HG02973 (cell line): ENCODE measurements around the gene COX7B2.

Experiments
- ATAC-seq: cut with Tn5 transposase; IDR thresholded peaks from one replicate; pipeline ENCODE4 v1.9.1; 2021; ENCODE audit warnings: moderate library complexity; ENCODE audit not compliant: unreplicated experiment

The COX7B2 gene

GRCh38 chr4:46909078-46909477 is at the start of gene COX7B2:
COX7B2 (minus strand) TSS chr4:46909245; CDS start chr4:46735192, 174,053 bp downstream.
- ATAC-seq: no peak

GRCh38 chr4:46956451-46956850 is 47.4 kb upstream of the COX7B2 start:
- no peak for ATAC-seq

- no peak for ATAC-seq
These were observed 46.6 kb upstream of the COX7B2 start for GRCh38 chr4:46955601-46956000.

GRCh38 chr4:46954643-46955042 is 45.6 kb upstream of the COX7B2 start:
- ATAC-seq: no peak

- ATAC-seq: no peak
These were observed 44.5 kb upstream of the COX7B2 start for GRCh38 chr4:46953564-46953963.

- ATAC-seq: no peak
These were observed 43.4 kb upstream of the COX7B2 start for GRCh38 chr4:46952451-46952850.

- ATAC-seq: no peak
These were observed 41.8 kb upstream of the COX7B2 start for GRCh38 chr4:46950826-46951225.

GRCh38 chr4:46949822-46950221 is 40.8 kb upstream of the COX7B2 start:
- no peak for ATAC-seq

- ATAC-seq: no peak
These were observed 38.5 kb upstream of the COX7B2 start for GRCh38 chr4:46947541-46947940.

GRCh38 chr4:46946919-46947536 is 38.0 kb upstream of the COX7B2 start:
- no peak for ATAC-seq

- no peak for ATAC-seq
These were observed 36.0 kb upstream of the COX7B2 start for GRCh38 chr4:46945062-46945461.

GRCh38 chr4:46944345-46944744 is 35.3 kb upstream of the COX7B2 start:
- ATAC-seq: no peak

- no peak for ATAC-seq
These were observed 28.4 kb upstream of the COX7B2 start for GRCh38 chr4:46937493-46937892.

GRCh38 chr4:46934726-46935125 is 25.7 kb upstream of the COX7B2 start:
- no peak for ATAC-seq

- no peak for ATAC-seq
These were observed 24.6 kb upstream of the COX7B2 start for GRCh38 chr4:46933686-46934085.

GRCh38 chr4:46931981-46932380 is 22.9 kb upstream of the COX7B2 start:
- ATAC-seq: peak; percentile 80

- ATAC-seq: no peak
These were observed 21.8 kb upstream of the COX7B2 start for GRCh38 chr4:46930891-46931290.

- ATAC-seq: no peak
These were observed 18.2 kb upstream of the COX7B2 start for GRCh38 chr4:46927201-46927600.

GRCh38 chr4:46924789-46925529 is 15.9 kb upstream of the COX7B2 start:
- ATAC-seq: no peak

- ATAC-seq: no peak
These were observed 13.2 kb upstream of the COX7B2 start for GRCh38 chr4:46922205-46922604.

GRCh38 chr4:46908148-46908547 is 897 bp downstream of the COX7B2 start:
- no peak for ATAC-seq

GRCh38 chr4:46900082-46900481 is 9.0 kb downstream of the COX7B2 start:
- ATAC-seq: no peak

GRCh38 chr4:46894826-46895225 is 14.2 kb downstream of the COX7B2 start:
- no peak for ATAC-seq
